ENCODE measurements around the gene KRT15. TPM values are rescaled to one million over a fixed set of nuclear protein-coding genes. Genes with fewer than 3 reads are reported as not detected.

The KRT15 gene
- total RNA-seq, 2 donors from 2014 or later = not detected

Other genes starting within 250 kb of the KRT15 start
- not detected for gene KRTAP9-7, start 243.2 kb downstream of the KRT15 start, total RNA-seq
- gene KRTAP29-1, start 216.0 kb downstream of the KRT15 start, total RNA-seq = not detected
- gene KRTAP16-1, start 209.6 kb downstream of the KRT15 start, total RNA-seq = not detected
- gene KRTAP17-1, start 203.2 kb downstream of the KRT15 start, total RNA-seq = not detected
- gene KRT33A, start 168.1 kb downstream of the KRT15 start, total RNA-seq = not detected
- not detected for gene KRT33B, start 149.1 kb downstream of the KRT15 start, total RNA-seq
- gene KRT34, start 136.6 kb downstream of the KRT15 start, total RNA-seq = not detected
- gene KRT31, start 121.3 kb downstream of the KRT15 start, total RNA-seq = not detected
- not detected for gene KRT37, start 94.3 kb downstream of the KRT15 start, total RNA-seq
- gene KRT38, start 77.9 kb downstream of the KRT15 start, total RNA-seq = not detected
- not detected for gene KRT32, start 51.5 kb downstream of the KRT15 start, total RNA-seq
- not detected for gene KRT35, start 37.7 kb downstream of the KRT15 start, total RNA-seq
- gene KRT36, start 29.0 kb downstream of the KRT15 start, total RNA-seq = not detected
- gene KRT13, start 13.3 kb downstream of the KRT15 start, total RNA-seq = not detected
- not detected for gene KRT19, start 9.4 kb upstream of the KRT15 start, total RNA-seq
- gene KRT9, start 53.2 kb upstream of the KRT15 start, total RNA-seq = not detected
- not detected for gene KRT14, start 68.0 kb upstream of the KRT15 start, total RNA-seq
- not detected for gene KRT16, start 93.9 kb upstream of the KRT15 start, total RNA-seq
- not detected for gene KRT17, start 105.7 kb upstream of the KRT15 start, total RNA-seq
- 1,000 to 10,000 TPM; 1,047 to 1,473 TPM for gene EIF1, start 170.0 kb upstream of the KRT15 start, total RNA-seq
- gene GAST, start 193.4 kb upstream of the KRT15 start, total RNA-seq = not detected
- gene HAP1, start 215.8 kb upstream of the KRT15 start, total RNA-seq = not detected